Measurements from ENCODE around the gene C2.
"Not testable (repeated sequence)": the region's sequence is repeated elsewhere in the genome, so short reads cannot be mapped to it uniquely, and the experiment has no call there.

The C2 gene

GRCh38 chr6:31979238-31979898 is 51.9 kb downstream of the C2 start:
- no peak for DNase-seq

- DNase-seq: not testable (repeated sequence)
These were observed 52.8 kb downstream of the C2 start for GRCh38 chr6:31980195-31980876.

- not testable (repeated sequence) for DNase-seq
These were observed 53.5 kb downstream of the C2 start for GRCh38 chr6:31980998-31981397.

- not testable (repeated sequence) for DNase-seq
These were observed 54.2 kb downstream of the C2 start, which contains the start of gene C4A for GRCh38 chr6:31981744-31982143. Gene C4A (plus strand): TSS chr6:31982057. CDS start chr6:31982108, 51 bp downstream.

- DNase-seq: not testable (repeated sequence)
These were observed 61.8 kb downstream of the C2 start for GRCh38 chr6:31989363-31989762.

- DNase-seq: not testable (repeated sequence)
These were observed 66.9 kb downstream of the C2 start for GRCh38 chr6:31994421-31994820.

All from CD4-positive, alpha-beta T cell treated with Interleukin-1 beta for 1 hour (primary cell).